Immature natural killer cell (primary cell): ENCODE measurements around the gene MEF2A. TPM values are rescaled to one million over a fixed set of nuclear protein-coding genes. Genes with fewer than 3 reads are reported as not detected.
"Not testable (repeated sequence)": the region's sequence is repeated elsewhere in the genome, so short reads cannot be mapped to it uniquely, and the experiment has no call there.

Experiments
- DNase-seq, 3 donors: peaks; one replicate each; pipeline ENCODE4 v3.0.0; 2022; ENCODE audit warnings: mixed read lengths in 1 of 3
- H3K27ac Mint-ChIP-seq, 6 donors: one replicate each; pipeline ENCODE4 v1.8.0; 2020; ENCODE audit warnings: mixed read lengths in 6 of 6, mild to moderate bottlenecking in 5 of 6, inconsistent platforms in 4 of 6, moderate library complexity in 3 of 6
- H3K27me3 Mint-ChIP-seq, 3 donors: one replicate each; pipeline ENCODE4 v1.8.0; 2020 to 2021; ENCODE audit warnings: low read depth in 3 of 3, mild to moderate bottlenecking in 3 of 3, mixed read lengths in 3 of 3, moderate library complexity in 3 of 3, inconsistent platforms in 1 of 3
- H3K36me3 Mint-ChIP-seq, 3 donors: one replicate each; pipeline ENCODE4 v1.8.0; 2020; ENCODE audit warnings: mixed read lengths in 3 of 3, inconsistent platforms in 2 of 3, mild to moderate bottlenecking in 2 of 3
- H3K4me1 Mint-ChIP-seq, 2 donors: one replicate each; pipeline ENCODE4 v1.8.0; 2020; ENCODE audit warnings: inconsistent platforms in 2 of 2, mild to moderate bottlenecking in 2 of 2, mixed read lengths in 2 of 2, moderate library complexity in 1 of 2
- H3K4me3 Mint-ChIP-seq, 5 donors: one replicate each; pipeline ENCODE4 v1.8.0; 2020; ENCODE audit warnings: mild to moderate bottlenecking in 5 of 5, mixed read lengths in 5 of 5, inconsistent platforms in 3 of 5, moderate library complexity in 3 of 5
- H3K9me3 Mint-ChIP-seq, 6 donors: one replicate each; pipeline ENCODE4 v1.8.0; 2020; ENCODE audit warnings: mild to moderate bottlenecking in 6 of 6, mixed read lengths in 6 of 6, inconsistent platforms in 4 of 6, moderate library complexity in 3 of 6
- polyA plus RNA-seq, 3 donors: library from polyadenylated mRNA; unstranded; fragments of 300-500 nt; fragmentation: Illumina TruSeq; gene quantifications; one replicate each; pipeline ENCODE4 v1.2.3, GENCODE V29; 2021

MEF2A gene
- polyA plus RNA-seq, 3 donors from 2014 or later, result 5.8 to 14.4 (median 6.3) TPM

DNA sequence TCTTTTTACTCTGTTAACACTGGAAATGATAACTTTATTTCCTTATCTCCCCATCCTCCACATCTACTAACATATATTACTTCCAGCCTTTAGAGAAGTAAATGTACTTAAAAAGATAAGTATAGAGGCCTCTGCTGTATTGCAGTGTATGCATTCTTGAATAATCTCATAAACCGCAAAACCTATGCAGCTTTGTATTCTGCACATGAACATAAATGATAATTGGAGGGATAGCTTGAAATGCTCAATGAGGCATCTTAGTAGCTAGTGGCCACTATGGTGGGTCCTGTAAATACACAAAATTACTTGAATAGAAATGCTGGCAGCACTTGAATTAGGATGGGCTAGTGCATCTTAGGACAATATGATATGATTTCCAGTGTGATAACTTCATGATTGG is 90.4 kb downstream of the MEF2A start:
- H3K27ac Mint-ChIP-seq, result no peak overlapping the region
- no peaks in the 10 kb centered on the region for H3K27me3 Mint-ChIP-seq
- H3K36me3 Mint-ChIP-seq, result peaks cover 0 to 10% (median 9%) of the 10 kb centered on the region in 3 donors
- no peak for DNase-seq
- no peaks in the 10 kb centered on the region for H3K9me3 Mint-ChIP-seq
- H3K4me3 Mint-ChIP-seq, result no peak overlapping the region
- peaks cover 7 to 23% of the 10 kb centered on the region in 2 donors for H3K4me1 Mint-ChIP-seq

DNA sequence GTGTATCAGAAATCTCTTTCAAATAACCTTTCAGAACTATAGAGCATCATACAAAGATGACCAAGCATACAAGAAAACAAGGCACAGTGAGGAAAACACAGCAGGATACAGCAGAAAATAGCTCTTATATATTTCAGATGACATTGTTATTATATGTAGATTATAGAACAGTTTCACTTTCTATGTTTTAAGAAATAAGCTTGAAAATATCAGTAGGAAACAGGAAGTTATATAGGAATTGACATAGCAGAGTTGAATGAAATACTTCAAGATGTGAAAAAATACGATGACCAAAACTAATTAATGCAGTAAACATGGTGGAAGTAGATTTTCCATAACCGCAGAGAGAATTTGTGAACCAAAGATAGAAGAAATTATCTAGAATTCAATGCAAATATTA is 92.2 kb downstream of the MEF2A start:
- H3K27me3 Mint-ChIP-seq, result no peaks in the 10 kb centered on the region
- H3K4me1 Mint-ChIP-seq, result peaks cover 7 to 14% of the 10 kb centered on the region in 2 donors
- no peaks in the 10 kb centered on the region for H3K9me3 Mint-ChIP-seq
- H3K27ac Mint-ChIP-seq, result no peak overlapping the region
- H3K36me3 Mint-ChIP-seq, result peaks cover 0 to 8% (median 4%) of the 10 kb centered on the region in 3 donors
- no peak overlapping the region for H3K4me3 Mint-ChIP-seq
- DNase-seq, result no peak

DNA sequence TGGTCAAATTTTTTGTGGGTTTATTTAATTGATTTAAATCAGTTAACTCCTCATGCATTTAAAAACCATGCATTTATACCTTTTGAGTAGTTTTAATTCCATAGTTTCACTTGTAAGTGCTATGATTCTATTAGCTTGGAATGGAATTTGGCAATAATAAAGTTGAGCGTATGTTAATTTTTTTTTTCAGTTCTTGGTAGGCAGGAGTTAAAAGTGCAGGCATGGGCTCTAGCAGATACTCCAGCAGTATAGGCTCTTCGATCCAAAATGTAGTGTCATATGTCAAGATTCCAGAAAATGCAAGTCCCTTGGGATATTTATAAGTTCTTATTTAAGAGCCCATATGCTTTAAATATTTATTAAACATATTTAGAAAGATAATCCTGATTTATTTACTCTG is 97.1 kb downstream of the MEF2A start:
- no peaks in the 10 kb centered on the region for H3K9me3 Mint-ChIP-seq
- peaks cover 10 to 29% (median 20%) of the 10 kb centered on the region in 3 donors for H3K36me3 Mint-ChIP-seq
- peaks cover 3 to 8% of the 10 kb centered on the region in 2 donors for H3K4me1 Mint-ChIP-seq
- no peak overlapping the region for H3K4me3 Mint-ChIP-seq
- no peak for DNase-seq
- H3K27me3 Mint-ChIP-seq, result no peaks in the 10 kb centered on the region
- no peak overlapping the region for H3K27ac Mint-ChIP-seq

DNA sequence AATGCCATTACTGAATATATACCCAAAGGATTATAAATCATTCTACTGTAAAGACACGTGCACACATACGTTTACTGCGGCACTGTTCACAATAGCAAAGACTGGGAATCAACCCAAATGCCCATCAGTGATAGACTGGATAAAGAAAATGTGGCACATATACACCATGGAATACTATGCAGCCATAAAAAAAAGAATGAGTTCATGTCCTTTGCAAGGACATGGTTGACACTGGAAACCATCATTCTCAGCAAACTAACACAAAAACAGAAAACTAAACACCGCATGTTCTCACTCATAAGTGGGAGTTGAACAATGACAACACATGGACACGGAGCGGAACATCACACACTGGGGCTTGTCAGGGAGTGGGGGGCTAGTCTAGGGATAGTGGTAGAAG is 100.3 kb downstream of the MEF2A start:
- H3K27me3 Mint-ChIP-seq, H3K27ac Mint-ChIP-seq, DNase-seq, H3K4me3 Mint-ChIP-seq, H3K4me1 Mint-ChIP-seq, H3K9me3 Mint-ChIP-seq: not testable (repeated sequence)
- H3K36me3 Mint-ChIP-seq, result peaks cover 12 to 29% (median 13%) of the 10 kb centered on the region in 3 donors

DNA sequence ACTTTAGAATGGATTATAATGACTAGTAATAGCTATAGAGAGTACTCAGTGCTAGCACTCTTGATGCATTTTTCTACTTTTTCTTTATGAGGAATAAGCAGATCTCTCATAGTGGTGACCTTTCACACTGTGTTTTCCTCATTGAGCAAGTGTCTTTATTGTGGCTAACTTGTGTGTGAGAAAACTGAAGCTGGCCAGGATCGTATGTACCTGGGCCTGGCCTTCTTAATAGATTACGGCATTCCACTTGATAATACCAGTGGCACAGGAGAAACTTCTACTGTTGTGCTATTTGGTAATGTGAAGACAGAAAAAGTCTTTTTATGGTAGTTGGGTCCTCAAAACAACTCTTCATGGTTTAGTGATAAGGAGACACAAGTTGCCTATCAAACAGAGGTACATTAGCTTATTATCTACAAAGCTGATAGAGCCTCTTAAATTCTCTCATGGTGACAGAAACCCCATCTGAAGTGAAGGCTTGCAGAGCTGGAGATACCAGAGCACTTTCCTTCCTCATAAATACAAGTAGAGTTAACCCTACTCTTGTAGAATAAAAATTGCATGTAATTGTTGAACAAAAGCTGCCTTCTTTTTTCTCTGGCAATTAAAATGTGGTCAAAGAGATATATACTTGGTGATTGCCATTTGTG is 102.9 kb downstream of the MEF2A start:
- no peak for DNase-seq
- H3K4me1 Mint-ChIP-seq, result peaks cover 0 to 7% of the 10 kb centered on the region in 2 donors
- peak overlapping the region in 1 of 6 donors; percentile 55 for H3K27ac Mint-ChIP-seq
- no peaks in the 10 kb centered on the region for H3K9me3 Mint-ChIP-seq
- H3K27me3 Mint-ChIP-seq, result no peaks in the 10 kb centered on the region
- H3K4me3 Mint-ChIP-seq, result no peak overlapping the region
- H3K36me3 Mint-ChIP-seq, result peaks cover 17 to 36% (median 21%) of the 10 kb centered on the region in 3 donors

DNA sequence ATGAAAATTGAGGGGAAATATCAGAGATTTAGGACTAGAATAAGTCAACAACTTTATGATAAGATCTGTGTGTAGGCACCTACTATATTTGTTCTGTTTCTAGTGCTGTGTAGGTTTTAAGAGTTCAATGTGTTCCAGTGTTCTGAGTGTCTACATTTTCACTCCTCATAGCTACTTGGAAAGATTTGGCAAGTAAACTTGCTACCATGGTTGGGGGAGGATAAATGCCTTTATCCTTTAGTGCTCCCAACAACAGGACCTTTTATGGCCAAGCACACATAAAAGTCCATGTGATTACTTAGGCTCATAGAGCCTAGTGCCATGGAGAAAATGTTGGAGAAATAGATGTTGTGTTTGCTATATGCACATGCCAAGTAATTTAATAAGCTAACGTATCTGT is 103.5 kb downstream of the MEF2A start:
- DNase-seq, result no peak
- Mint-ChIP-seq H3K36me3 (peaks cover 15 to 30% (median 21%) of the 10 kb centered on the region in 3 donors), H3K4me1 (peaks cover 0 to 7% of the 10 kb centered on the region in 2 donors), H3K27ac (peak overlapping the region in 1 of 6 donors; percentile 55), H3K9me3 (no peaks in the 10 kb centered on the region), H3K27me3 (no peaks in the 10 kb centered on the region), H3K4me3 (no peak overlapping the region)

DNA sequence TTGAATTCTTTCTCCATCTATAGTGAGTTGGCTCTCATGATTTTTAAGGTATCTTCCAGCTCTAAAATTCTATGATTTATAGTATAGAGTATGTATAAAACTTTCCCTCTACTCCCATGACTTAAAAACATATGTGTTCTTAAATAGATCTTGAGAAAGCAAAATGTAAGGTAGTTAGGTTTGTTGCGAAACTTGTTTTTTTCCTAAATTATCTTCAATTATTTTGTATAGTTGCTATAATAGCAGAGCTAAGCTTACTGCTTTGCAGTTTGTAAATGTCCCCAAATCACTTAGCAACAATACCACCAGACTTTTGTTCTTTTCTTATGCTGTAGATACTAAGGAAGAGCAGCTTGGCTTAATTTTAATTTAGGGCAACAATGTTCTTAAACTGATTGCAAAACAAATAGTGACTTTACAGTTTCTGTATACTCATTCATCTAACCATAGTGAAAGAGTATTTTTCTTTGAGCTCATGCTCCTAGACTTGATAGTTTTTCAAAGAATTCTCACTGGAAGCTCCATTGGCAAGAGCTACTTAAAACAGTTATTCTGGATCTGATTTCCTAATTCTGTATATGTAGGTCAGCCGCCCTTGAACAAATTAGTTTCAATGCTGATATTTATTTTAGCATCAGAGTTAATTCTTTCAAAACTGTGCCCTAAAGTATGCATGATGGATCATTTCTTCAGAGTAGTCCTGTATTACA is 106.3 kb downstream of the MEF2A start:
- no peak overlapping the region for H3K27ac Mint-ChIP-seq
- H3K36me3 Mint-ChIP-seq, result peaks cover 22 to 31% (median 22%) of the 10 kb centered on the region in 3 donors
- H3K4me3 Mint-ChIP-seq, result no peak overlapping the region
- peaks cover 0 to 7% of the 10 kb centered on the region in 2 donors for H3K4me1 Mint-ChIP-seq
- peaks cover 0 to 1% (median 0%) of the 10 kb centered on the region in 3 donors for H3K27me3 Mint-ChIP-seq
- DNase-seq, result no peak
- H3K9me3 Mint-ChIP-seq, result no peaks in the 10 kb centered on the region

DNA sequence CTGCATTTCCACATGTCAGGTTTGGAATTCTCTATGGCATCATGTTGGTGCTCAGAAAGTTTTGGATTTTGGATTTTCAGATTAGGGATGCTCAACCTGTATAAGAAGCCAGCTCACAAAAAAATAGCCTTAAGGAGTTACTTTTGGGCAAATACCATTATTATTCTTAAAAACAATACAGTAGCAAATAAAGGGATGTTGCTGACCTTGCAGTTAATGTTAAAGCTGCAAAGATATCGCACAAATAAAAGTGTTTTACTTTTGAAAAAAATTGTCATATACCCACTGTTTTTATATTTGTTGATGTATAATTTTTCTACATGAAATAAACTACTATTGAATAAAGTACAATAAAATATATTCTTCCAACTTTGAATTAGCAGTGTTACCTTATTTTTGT is 107.3 kb downstream of the MEF2A start:
- peaks cover 0 to 7% of the 10 kb centered on the region in 2 donors for H3K4me1 Mint-ChIP-seq
- peaks cover 0 to 1% (median 0%) of the 10 kb centered on the region in 3 donors for H3K27me3 Mint-ChIP-seq
- H3K4me3 Mint-ChIP-seq, result no peak overlapping the region
- DNase-seq, result no peak
- no peak overlapping the region for H3K27ac Mint-ChIP-seq
- H3K36me3 Mint-ChIP-seq, result peaks cover 27 to 37% (median 30%) of the 10 kb centered on the region in 3 donors
- H3K9me3 Mint-ChIP-seq, result no peaks in the 10 kb centered on the region

DNA sequence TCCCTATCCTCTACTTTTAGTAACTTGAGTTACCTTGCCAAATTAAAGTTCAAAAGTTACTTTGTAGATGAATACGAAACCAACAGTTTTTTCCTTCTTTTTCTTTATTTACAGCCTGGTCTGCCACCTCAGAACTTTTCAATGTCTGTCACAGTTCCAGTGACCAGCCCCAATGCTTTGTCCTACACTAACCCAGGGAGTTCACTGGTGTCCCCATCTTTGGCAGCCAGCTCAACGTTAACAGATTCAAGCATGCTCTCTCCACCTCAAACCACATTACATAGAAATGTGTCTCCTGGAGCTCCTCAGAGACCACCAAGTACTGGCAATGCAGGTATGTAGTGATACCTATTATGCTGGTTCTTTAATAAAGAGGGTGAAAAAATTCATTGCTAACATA is 108.5 kb downstream of the MEF2A start:
- peaks cover 0 to 1% (median 0%) of the 10 kb centered on the region in 3 donors for H3K27me3 Mint-ChIP-seq
- peaks cover 34 to 48% (median 39%) of the 10 kb centered on the region in 3 donors for H3K36me3 Mint-ChIP-seq
- H3K4me1 Mint-ChIP-seq, result peaks cover 0 to under 1% of the 10 kb centered on the region in 2 donors
- H3K27ac Mint-ChIP-seq, result no peak overlapping the region
- H3K9me3 Mint-ChIP-seq, result no peaks in the 10 kb centered on the region
- DNase-seq, result no peak
- no peak overlapping the region for H3K4me3 Mint-ChIP-seq

DNA sequence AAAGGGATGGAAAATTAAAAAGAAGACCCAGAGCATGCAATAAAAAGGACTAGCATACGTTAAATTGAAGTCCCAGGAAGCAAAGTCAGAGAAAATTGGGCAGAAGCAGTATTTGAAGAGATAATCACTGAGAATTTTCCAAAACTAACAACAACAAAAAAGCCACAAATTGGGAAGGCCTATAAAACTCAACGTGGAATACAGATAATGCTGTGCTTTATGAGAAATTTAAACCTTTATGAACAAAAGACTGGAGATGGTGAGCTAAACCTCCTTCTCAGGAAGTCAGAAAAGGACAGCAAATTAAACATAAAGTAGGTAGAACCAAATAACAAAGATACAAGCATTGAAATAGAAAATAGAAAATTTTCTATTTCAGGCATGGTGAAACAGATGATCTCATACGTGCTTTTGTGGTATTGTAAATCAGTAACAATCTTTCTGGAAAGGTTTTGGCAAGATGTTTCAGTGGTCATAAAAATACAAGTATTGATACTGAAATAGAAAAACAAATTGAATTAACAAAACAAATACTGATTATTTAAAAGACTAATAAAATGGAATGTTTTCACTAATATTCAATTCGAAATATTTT is 111.9 kb downstream of the MEF2A start:
- H3K4me1 Mint-ChIP-seq, result peaks cover 0 to 9% of the 10 kb centered on the region in 2 donors
- H3K4me3 Mint-ChIP-seq, result no peak overlapping the region
- no peak for DNase-seq
- H3K9me3 Mint-ChIP-seq, result no peaks in the 10 kb centered on the region
- peaks cover 0 to 1% (median 0%) of the 10 kb centered on the region in 3 donors for H3K27me3 Mint-ChIP-seq
- peaks cover 31 to 39% (median 33%) of the 10 kb centered on the region in 3 donors for H3K36me3 Mint-ChIP-seq
- H3K27ac Mint-ChIP-seq, result peak overlapping the region in 1 of 6 donors; percentile 38

DNA sequence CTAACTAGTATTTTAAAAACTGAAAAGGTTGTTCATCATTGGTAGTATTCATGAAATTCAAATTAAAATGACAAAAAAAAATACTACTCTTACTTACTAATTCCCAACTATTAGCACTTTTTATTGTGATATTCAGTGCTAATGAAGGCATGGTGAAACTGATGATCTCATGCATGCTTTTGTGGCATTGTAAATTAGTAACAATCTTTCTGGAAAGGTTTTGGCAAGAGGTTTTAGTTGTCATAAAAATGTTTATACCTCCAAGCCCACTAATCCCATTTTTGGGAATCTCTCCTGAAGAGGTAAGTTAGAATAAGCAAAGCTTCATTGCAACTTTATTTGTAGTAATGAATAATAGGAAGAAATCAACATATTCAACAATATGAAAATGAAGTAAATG is 114.5 kb downstream of the MEF2A start:
- no peak overlapping the region for H3K27ac Mint-ChIP-seq
- no peaks in the 10 kb centered on the region for H3K9me3 Mint-ChIP-seq
- no peak for DNase-seq
- H3K4me1 Mint-ChIP-seq, result peaks cover 12 to 34% of the 10 kb centered on the region in 2 donors
- no peak overlapping the region for H3K4me3 Mint-ChIP-seq
- peaks cover 0 to 1% (median 0%) of the 10 kb centered on the region in 3 donors for H3K27me3 Mint-ChIP-seq
- peaks cover 27 to 44% (median 42%) of the 10 kb centered on the region in 3 donors for H3K36me3 Mint-ChIP-seq

DNA sequence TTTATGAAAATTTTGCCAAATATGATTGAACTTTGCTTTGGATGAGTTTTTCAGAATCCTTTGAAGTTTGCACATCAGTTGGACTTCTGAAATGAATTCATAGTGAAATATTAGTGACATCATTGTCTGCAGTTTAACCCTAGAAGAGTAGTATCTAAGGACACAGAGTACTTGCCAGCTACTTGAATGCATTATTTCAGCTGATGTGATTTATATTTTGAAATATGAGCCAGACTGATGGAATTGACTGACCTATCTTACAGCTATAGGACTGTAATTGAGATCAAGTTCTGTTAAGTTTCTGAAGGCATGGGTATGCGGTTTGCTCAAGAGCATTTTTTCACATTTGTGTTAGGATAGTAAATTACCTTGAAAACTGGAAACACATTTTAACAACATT is 116.2 kb downstream of the MEF2A start:
- Mint-ChIP-seq H3K27ac (peak overlapping the region in 3 of 6 donors; percentile 17 to 30 (median 25)), H3K36me3 (peaks cover 32 to 48% (median 46%) of the 10 kb centered on the region in 3 donors), H3K4me1 (peaks cover 15 to 44% of the 10 kb centered on the region in 2 donors), H3K9me3 (peaks cover 0 to 6% (median 2%) of the 10 kb centered on the region in 6 donors), H3K4me3 (no peak overlapping the region), H3K27me3 (no peaks in the 10 kb centered on the region)
- no peak for DNase-seq

DNA sequence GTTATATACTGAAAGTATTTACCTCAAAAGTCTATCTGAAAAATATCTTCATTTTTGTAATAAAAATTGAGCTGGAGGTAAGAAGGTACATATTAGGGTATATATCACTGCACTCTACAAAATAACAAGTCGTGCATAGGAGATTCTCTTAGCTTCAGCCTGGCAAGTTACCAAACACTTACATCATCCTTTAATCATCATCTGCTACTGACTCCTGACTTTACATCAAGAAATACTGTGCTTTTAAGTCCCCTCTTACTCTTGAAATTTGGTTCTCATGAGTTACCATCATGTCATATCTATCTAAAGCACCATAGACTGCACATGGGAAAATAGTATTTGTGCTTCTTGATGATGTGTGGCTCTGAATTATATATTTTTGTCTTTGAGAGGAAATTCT is 116.7 kb downstream of the MEF2A start:
- Mint-ChIP-seq H3K9me3 (peaks cover 0 to 6% (median 4%) of the 10 kb centered on the region in 6 donors), H3K4me1 (peaks cover 15 to 44% of the 10 kb centered on the region in 2 donors), H3K27me3 (no peaks in the 10 kb centered on the region), H3K27ac (peak overlapping the region in 1 of 6 donors; percentile 17), H3K36me3 (peaks cover 27 to 47% (median 44%) of the 10 kb centered on the region in 3 donors), H3K4me3 (no peak overlapping the region)
- no peak for DNase-seq
